Calu3 (cell line): ENCODE results near the gene TAF12. TPM values are rescaled to one million over a fixed set of nuclear protein-coding genes. Genes with fewer than 3 reads are reported as not detected.
"Not testable (repeated sequence)": the region's sequence is repeated elsewhere in the genome, so short reads cannot be mapped to it uniquely, and the experiment has no call there.

ENCODE experiments used
- BruUV-seq: library from RNA; stranded (reverse); fragments of 400-500 nt; replicated peaks from 2 replicates; lab custom pipeline; 2021; lab: Mats Ljungman, UMichigan
- CTCF ChIA-PET: fragments of 300-600 bp; sonication (Branson Sonifier 250); formaldehyde crosslinking; loops from one replicate; lab custom pipeline; 2022; ENCODE audit warnings: antibody characterized with exemption; lab: Charles Lee
- DNase-seq: peaks from one replicate; pipeline ENCODE4 v3.0.0; 2022
- H3K27ac Mint-ChIP-seq: one replicate; pipeline ENCODE4 v1.8.0; 2022; ENCODE audit warnings: mixed read lengths; ENCODE audit not compliant: unreplicated experiment
- H3K27me3 Mint-ChIP-seq: one replicate; pipeline ENCODE4 v1.8.0; 2022; ENCODE audit warnings: mixed read lengths; ENCODE audit not compliant: unreplicated experiment
- H3K36me3 Mint-ChIP-seq: one replicate; pipeline ENCODE4 v1.8.0; 2022; ENCODE audit warnings: mild to moderate bottlenecking, moderate library complexity, mixed read lengths; ENCODE audit not compliant: insufficient read depth, unreplicated experiment
- H3K4me1 Mint-ChIP-seq: one replicate; pipeline ENCODE4 v1.8.0; 2022; ENCODE audit warnings: mild to moderate bottlenecking, low read depth, mixed read lengths; ENCODE audit not compliant: unreplicated experiment
- H3K4me3 Mint-ChIP-seq: one replicate; pipeline ENCODE4 v1.8.0; 2022; ENCODE audit warnings: mild to moderate bottlenecking, low read depth, moderate library complexity, mixed read lengths; ENCODE audit not compliant: unreplicated experiment
- H3K9me3 Mint-ChIP-seq: one replicate; pipeline ENCODE4 v1.8.0; 2022; ENCODE audit warnings: low read depth, mixed read lengths; ENCODE audit not compliant: unreplicated experiment
- intact Hi-C: fragments of 100-400 bp; cut with micrococcal nuclease; formaldehyde crosslinking; loops from one replicate; pipeline ENCODE4 v1.10.0; 2022; ENCODE audit not compliant: unreplicated experiment
- total RNA-seq: library from RNA; stranded (reverse); gene quantifications from 2 replicates; pipeline ENCODE4 v1.2.3, GENCODE V29; 2022
- TF ChIP-seq, protein P1 (sequence below): fragments of 200-600 bp; IDR thresholded peaks from one replicate; pipeline ENCODE4 v1.8.0; 2022; ENCODE audit warnings: antibody characterized with exemption; ENCODE audit not compliant: unreplicated experiment

The TAF12 gene
- total RNA-seq, 1 experiment from 2014 or later, result 21.6 TPM

- CTCF ChIA-PET, result interaction anchor here (0.7 kb wide), 2 partner anchors 10 to 116 kb away, joined by 3 read pairs; no protein-coding TSS in a partner anchor
- H3K4me3 Mint-ChIP-seq, result peak overlapping the region; percentile 69
- no peaks in the 10 kb centered on the region for H3K4me1 Mint-ChIP-seq
- no peak overlapping the region for H3K27ac Mint-ChIP-seq
- TF ChIP-seq, protein P1, sequence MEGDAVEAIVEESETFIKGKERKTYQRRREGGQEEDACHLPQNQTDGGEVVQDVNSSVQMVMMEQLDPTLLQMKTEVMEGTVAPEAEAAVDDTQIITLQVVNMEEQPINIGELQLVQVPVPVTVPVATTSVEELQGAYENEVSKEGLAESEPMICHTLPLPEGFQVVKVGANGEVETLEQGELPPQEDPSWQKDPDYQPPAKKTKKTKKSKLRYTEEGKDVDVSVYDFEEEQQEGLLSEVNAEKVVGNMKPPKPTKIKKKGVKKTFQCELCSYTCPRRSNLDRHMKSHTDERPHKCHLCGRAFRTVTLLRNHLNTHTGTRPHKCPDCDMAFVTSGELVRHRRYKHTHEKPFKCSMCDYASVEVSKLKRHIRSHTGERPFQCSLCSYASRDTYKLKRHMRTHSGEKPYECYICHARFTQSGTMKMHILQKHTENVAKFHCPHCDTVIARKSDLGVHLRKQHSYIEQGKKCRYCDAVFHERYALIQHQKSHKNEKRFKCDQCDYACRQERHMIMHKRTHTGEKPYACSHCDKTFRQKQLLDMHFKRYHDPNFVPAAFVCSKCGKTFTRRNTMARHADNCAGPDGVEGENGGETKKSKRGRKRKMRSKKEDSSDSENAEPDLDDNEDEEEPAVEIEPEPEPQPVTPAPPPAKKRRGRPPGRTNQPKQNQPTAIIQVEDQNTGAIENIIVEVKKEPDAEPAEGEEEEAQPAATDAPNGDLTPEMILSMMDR, result no peak
- DNase-seq, result peak; percentile 17
- H3K27me3 Mint-ChIP-seq, result no peaks in the 10 kb centered on the region
- intact Hi-C loops, result no loop called here
- BruUV-seq, result no TSS peak
- H3K36me3 Mint-ChIP-seq, result peaks cover 12% of the 10 kb centered on the region
- no peaks in the 10 kb centered on the region for H3K9me3 Mint-ChIP-seq
Measured at GRCh38 chr1:28592321-28593071, 50.4 kb downstream of the TAF12 start.

GRCh38 chr1:28591708-28592320, 51.1 kb downstream of the TAF12 start, which contains the start of gene RAB42:
Gene RAB42 (plus strand): TSS chr1:28592265. CDS start chr1:28592512, 247 bp downstream.
- peaks cover 12% of the 10 kb centered on the region for H3K36me3 Mint-ChIP-seq
- no peaks in the 10 kb centered on the region for H3K9me3 Mint-ChIP-seq
- TF ChIP-seq, protein P1, result no peak
- no peak for DNase-seq
- no peaks in the 10 kb centered on the region for H3K4me1 Mint-ChIP-seq
- no peak within 1 kb of the TSS for H3K27ac Mint-ChIP-seq
- BruUV-seq, result no TSS peak
- CTCF ChIA-PET, result no interaction called here
- intact Hi-C loops, result no loop called here
- H3K27me3 Mint-ChIP-seq, result no peaks in the 10 kb centered on the region
- H3K4me3 Mint-ChIP-seq, result peak within 1 kb of the TSS; percentile 69

DNA sequence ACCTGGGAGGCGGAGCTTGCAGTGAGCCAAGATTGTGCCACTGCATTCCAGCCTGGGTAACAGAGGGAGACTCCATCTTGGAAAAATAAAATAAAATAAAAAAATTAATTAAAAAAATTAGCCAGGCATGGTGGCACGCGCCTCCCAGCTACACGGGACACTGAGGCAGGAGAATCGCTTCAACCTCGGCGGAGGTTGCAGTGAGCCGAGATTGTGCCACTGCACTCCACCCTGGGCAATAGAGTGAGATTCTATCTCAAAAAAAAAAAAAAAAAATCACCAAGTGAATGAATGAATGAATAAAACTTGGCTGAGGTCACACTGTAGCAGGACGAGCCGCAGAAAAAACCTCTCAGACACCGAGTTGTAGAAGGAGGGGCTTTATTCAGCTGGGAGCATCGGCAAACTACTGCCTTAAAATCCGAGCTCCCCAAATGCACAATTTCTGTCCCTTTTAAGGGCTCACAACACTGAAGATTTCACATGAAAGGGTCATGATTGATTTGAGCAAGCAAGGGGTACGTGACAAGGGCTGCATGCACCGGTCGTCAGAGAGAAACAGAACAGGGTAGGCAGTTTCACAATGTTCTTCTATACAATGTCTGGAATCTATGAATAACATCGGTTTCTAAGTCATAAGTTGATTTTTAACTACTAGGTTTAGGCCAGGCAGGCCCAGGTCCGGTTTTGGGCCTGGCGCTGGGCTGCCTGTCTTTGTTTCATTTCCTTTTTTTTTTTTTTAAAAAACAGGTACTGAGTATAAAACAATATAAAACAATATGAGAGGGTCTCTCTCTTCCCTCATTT, 56.1 kb downstream of the TAF12 start:
- H3K27me3 Mint-ChIP-seq, BruUV-seq, H3K4me1 Mint-ChIP-seq, DNase-seq, H3K4me3 Mint-ChIP-seq, H3K27ac Mint-ChIP-seq, intact Hi-C loops, H3K9me3 Mint-ChIP-seq: not testable (repeated sequence)
- CTCF ChIA-PET, result interaction anchor here (0.7 kb wide), 1 partner anchor 931 kb away, joined by 4 read pairs; no protein-coding TSS in a partner anchor
- H3K36me3 Mint-ChIP-seq, result peaks cover 18% of the 10 kb centered on the region

- peak overlapping the region; percentile 95 for H3K4me3 Mint-ChIP-seq
Measured at GRCh38 chr1:28582248-28582615, 60.6 kb downstream of the TAF12 start.

More at GRCh38 chr1:28582248-28582615, 60.6 kb downstream of the TAF12 start:
- no peak for DNase-seq
- TF ChIP-seq, protein P1, result no peak
- Mint-ChIP-seq H3K27me3 (no peaks in the 10 kb centered on the region), H3K27ac (peak overlapping the region; percentile 93), H3K4me1 (peaks cover 32% of the 10 kb centered on the region), H3K9me3 (no peaks in the 10 kb centered on the region), H3K36me3 (peaks cover 61% of the 10 kb centered on the region)
- CTCF ChIA-PET, result interaction anchor here (0.5 to 3.5 kb wide), 8 partner anchors 9 to 333 kb away, joined by 3 to 21 read pairs (median 4); partner anchors contain the start of genes RCC1 and TRNAU1AP
- BruUV-seq, result TSS peak; percentile 95
- intact Hi-C loops, result loop anchor here (5.0 kb wide), 1 partner anchor 75 kb away; the partner anchor contains the start of gene RCC1
